Lower leg skin (tissue), 3 donors: ENCODE results near the gene SLC2A5.

ENCODE experiments used
- POLR2A ChIP-seq, 2 donors: fragments of 450-650 bp; IDR thresholded peaks; one replicate each; pipeline ENCODE4 v1.6.1; 2016 to 2017; ENCODE audit warnings: antibody characterized with exemption in 2 of 2, mild to moderate bottlenecking in 1 of 2, moderate library complexity in 1 of 2
- TF ChIP-seq, protein P1 (sequence below), 3 donors: fragments of 450-650 bp; IDR thresholded peaks; one replicate each; pipeline ENCODE4 v1.5.1; 2016; ENCODE audit warnings: antibody characterized with exemption in 3 of 3, mild to moderate bottlenecking in 3 of 3, moderate library complexity in 2 of 3

DNA sequence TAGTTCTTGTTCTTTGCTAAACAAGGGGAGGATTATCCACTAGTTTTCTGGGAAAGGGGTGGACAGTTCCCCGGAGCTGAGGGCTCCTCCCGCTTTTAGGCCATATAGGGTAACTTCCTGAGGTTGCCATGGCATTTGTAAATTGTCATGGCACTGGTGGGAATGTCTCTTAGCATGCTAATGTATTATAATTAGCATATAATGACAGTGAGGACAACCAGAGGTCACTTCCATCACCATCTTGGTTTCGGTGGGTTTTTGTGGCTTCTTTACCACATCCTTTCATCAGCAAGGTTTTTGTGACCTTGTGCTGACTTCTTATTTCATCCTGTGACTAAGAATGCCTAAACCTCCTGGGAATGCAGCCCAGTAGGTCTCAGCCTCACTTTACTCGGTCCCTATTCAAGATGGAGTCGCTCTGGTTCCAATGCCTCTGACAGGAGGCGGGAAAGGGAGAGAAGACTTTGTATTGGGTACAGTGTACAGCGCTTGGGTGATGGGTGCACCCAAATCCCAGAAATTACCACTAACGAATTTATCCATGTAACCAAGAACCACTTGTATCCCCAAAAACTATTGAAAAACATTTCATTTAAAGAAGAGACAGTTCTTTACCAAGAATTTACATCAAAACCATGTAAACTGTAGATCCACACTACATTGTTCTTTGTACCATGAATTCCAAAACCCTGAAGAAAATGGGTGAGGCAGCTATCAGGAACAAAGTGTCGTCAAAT, 8.7 kb upstream of the SLC2A5 start:
- TF ChIP-seq, protein P1, sequence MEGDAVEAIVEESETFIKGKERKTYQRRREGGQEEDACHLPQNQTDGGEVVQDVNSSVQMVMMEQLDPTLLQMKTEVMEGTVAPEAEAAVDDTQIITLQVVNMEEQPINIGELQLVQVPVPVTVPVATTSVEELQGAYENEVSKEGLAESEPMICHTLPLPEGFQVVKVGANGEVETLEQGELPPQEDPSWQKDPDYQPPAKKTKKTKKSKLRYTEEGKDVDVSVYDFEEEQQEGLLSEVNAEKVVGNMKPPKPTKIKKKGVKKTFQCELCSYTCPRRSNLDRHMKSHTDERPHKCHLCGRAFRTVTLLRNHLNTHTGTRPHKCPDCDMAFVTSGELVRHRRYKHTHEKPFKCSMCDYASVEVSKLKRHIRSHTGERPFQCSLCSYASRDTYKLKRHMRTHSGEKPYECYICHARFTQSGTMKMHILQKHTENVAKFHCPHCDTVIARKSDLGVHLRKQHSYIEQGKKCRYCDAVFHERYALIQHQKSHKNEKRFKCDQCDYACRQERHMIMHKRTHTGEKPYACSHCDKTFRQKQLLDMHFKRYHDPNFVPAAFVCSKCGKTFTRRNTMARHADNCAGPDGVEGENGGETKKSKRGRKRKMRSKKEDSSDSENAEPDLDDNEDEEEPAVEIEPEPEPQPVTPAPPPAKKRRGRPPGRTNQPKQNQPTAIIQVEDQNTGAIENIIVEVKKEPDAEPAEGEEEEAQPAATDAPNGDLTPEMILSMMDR (IDR thresholded peaks at IDR 0.05): no peak
- no peak for TF ChIP-seq POLR2A (IDR thresholded peaks at IDR 0.05)
